Epithelial cell of esophagus (primary cell): ENCODE measurements around the gene PRAMEF9.
"Not testable (repeated sequence)": the region's sequence is repeated elsewhere in the genome, so short reads cannot be mapped to it uniquely, and the experiment has no call there.

Experiments
- DNase-seq: peaks from one replicate; pipeline ENCODE4 v3.0.0; 2010; ENCODE audit warnings: low read depth
- H3K4me3 ChIP-seq: 2 replicates; pipeline ENCODE4 v1.5.1; 2011; ENCODE audit warnings: mild to moderate bottlenecking, low read length, control low read depth
- CTCF ChIP-seq: IDR thresholded peaks from 2 replicates; pipeline ENCODE4 v1.5.1; 2011; ENCODE audit warnings: low read depth, mild to moderate bottlenecking, low read length, control low read depth, inconsistent platforms; ENCODE audit not compliant: insufficient read depth; ENCODE audit errors: missing control alignments

Gene PRAMEF9

DNA sequence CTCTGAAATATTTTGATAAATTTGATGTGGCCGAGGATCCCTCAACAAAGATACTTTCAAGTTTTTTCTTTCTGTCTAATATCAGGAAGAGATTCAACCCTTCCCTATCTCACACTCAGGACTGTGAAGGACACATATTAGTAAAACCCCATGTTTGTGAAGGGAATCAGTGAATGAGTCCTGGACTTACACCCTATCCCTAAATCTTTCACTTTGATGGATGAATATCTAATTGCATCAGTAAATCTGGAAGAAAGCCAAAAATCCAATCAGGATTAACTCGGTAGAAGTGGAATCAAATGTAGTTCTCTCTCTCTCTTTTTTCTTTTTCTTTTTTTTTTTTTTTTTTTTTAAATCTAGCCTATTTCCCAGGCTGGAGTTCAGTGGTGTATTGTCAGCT is at the start of gene PRAMEF9:
PRAMEF9 (plus strand) TSS at position 301 of the 400 bp plus-strand sequence. CDS start 3,433 bp downstream, outside the sequence.
- not testable (repeated sequence) for DNase-seq, H3K4me3 ChIP-seq

- not testable (repeated sequence) for DNase-seq, H3K4me3 ChIP-seq
These were observed 15.7 kb upstream of the PRAMEF9 start, which contains the start of gene PRAMEF26 for GRCh38 chr1:13155909-13156308. Gene PRAMEF26, minus strand, starts transcription at chr1:13156009. Its CDS starts 2,914 bp downstream, at chr1:13153095.

DNA sequence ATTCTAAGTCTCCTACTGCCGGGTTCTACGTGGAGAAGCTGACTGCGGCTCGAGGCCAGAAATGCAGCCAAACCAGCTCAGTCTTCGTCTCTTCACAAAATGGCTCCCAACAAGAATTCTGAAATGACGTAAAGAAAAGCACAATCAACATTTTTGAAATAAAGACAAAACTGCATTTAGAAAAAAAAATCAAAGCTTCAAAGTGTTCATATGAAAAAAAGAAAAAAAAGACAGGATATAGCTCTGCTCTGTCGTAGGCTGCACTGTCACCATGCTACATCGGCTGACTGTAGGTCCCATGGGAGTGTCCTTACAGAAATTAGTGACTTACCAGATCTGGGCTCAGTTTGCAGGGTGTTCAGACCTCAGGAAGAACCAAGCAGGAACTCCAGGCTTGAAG is 6.1 kb upstream of the PRAMEF9 start, which contains the start of gene HNRNPCL4:
HNRNPCL4 (minus strand) TSS at position 101 of the 400 bp plus-strand sequence. CDS start 164 bp downstream, outside the sequence.
- H3K4me3 ChIP-seq, DNase-seq: not testable (repeated sequence)

- H3K4me3 ChIP-seq, DNase-seq: not testable (repeated sequence)
These were observed 29.7 kb downstream of the PRAMEF9 start, which contains the start of gene PRAMEF13 for GRCh38 chr1:13201309-13201708. Gene PRAMEF13, minus strand, starts transcription at chr1:13201409. Its CDS starts 1,820 bp downstream, at chr1:13199589.

GRCh38 chr1:13208712-13209111 is 37.1 kb downstream of the PRAMEF9 start:
- H3K4me3 ChIP-seq = not testable (repeated sequence)

DNA sequence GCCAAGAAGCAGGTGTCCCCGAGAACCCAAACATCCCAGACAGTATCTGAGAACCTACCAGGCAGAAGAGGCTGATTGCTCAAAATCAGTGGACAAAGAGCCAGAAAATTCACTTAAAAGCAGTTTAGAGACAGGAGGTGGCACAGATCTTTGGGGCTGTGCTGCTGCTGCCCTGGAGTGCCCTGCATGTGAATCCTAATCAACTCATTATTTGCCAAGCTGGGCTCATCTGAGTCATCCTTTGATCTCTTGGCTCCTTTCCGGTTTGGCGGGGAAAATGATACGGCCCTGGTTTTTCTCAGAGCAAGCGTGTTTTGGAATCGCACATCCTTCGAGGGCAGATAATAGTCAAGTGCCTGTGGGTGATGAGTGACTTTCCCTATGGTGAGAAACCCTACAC is 45.0 kb downstream of the PRAMEF9 start:
- H3K4me3 ChIP-seq, DNase-seq: not testable (repeated sequence)

More at GRCh38 chr1:13208712-13209111, 37.1 kb downstream of the PRAMEF9 start:
- DNase-seq = not testable (repeated sequence)

DNA sequence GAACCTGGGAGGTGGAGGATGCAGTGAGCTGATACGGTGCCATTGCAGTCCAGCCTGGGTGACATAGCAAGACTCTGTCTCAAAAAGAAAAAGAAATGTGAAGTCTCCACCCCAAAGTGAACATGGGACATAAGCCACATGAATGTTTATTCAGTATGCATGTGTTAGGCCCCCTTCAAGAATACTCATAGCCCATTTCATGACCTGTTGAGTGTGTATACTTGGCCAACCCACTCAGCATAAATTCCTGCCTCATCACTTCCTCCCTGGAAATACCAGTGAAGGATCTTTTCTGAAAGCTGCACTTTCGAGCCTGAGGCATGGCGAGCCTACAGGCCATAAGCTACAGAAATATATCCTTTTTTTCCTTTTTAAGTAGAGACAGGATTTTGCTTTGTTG is 47.6 kb downstream of the PRAMEF9 start:
- DNase-seq, H3K4me3 ChIP-seq: not testable (repeated sequence)

DNA sequence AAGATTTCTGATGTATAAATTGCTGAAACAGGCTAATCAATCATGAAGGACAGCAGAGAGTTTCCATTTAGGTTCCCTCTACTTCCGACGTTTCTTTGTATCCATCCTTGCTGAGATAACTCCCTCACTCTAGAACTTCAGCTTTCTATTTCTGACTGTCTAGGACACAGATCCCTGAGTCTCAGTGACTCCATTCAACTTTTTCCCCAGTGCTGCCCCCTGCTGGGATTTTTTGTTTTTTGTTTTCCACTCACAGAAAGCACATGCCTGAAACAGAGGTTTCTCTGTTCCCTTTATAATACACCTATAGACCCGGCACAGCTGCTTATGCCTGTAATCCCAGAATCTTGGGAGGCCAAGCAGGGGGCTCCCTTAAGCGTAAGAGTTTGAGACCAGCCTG is 51.1 kb downstream of the PRAMEF9 start:
- H3K4me3 ChIP-seq, DNase-seq: not testable (repeated sequence)

DNA sequence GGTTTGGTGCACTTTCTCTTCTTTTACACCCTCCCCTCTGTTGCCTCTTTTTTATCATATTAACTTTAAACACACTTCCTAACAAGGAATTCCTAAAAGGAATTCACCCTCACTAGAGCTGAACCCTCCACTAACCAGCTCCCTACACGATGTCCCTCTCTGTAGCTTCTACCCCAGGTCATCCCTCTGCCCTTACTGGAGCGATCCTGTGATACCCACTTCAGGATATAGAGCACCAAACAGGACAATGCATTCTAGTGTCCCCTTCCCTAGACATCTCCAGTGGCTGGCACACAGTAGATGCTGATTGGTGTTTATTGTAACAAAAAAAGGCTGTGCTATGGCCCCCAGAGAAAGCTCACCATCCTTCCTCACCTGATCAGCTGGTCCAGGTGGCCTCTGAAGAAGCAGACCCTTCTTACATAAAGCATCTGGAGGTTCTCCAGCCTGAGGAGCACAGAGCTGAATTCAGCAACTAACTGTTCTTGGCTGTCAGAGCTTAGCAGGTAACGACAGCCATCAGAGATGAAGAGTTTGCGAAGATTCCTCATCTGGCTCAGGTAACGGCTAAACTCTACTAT is 52.9 kb downstream of the PRAMEF9 start:
- TF ChIP-seq CTCF = no peak
- no peak overlapping the region for H3K4me3 ChIP-seq

GRCh38 chr1:13225675-13226204 is 54.1 kb downstream of the PRAMEF9 start, which contains the start of gene PRAMEF18:
Gene PRAMEF18, minus strand, starts transcription at chr1:13226154. Its CDS starts 48 bp downstream, at chr1:13226106.
- DNase-seq, H3K4me3 ChIP-seq: not testable (repeated sequence)

More for the DNA sequence above, 52.9 kb downstream of the PRAMEF9 start:
- DNase-seq = no peak

DNA sequence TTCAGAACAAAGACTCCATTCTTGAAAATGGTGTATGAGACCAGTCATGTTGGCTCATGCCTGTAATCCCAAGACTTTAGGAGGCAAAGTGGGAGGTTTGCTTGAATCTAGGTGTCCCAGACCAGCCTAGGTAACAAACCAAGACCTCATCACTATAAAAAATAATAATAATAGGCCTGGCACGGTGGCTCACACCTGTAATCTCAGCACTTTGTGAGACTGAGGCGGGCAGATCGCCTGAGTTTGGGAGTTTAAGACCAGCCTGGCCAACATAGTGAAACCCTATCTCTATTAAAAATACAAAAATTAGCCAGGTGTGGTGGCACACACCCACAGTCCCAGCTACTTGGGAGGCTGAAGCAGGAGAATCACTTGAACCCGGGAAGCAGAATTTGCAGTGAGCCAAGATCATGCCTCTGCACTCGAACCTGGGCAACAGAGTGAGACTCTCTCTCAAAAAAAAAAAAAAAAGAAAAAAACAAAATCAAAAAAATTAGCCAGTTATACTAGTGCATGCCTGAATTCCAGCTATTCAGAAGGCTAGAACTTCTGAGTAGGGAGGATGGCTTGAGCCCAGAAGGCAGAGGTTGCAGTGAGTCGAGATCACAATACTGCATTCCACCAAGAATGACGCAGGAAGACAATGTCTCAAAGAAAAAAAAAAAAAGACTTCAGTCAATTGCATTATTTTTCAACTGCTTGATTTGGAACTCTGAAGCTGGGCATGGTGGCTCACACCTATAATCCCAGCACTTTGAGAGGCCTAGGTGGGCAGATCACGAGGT is 55.8 kb downstream of the PRAMEF9 start:
- DNase-seq, H3K4me3 ChIP-seq: not testable (repeated sequence)

DNA sequence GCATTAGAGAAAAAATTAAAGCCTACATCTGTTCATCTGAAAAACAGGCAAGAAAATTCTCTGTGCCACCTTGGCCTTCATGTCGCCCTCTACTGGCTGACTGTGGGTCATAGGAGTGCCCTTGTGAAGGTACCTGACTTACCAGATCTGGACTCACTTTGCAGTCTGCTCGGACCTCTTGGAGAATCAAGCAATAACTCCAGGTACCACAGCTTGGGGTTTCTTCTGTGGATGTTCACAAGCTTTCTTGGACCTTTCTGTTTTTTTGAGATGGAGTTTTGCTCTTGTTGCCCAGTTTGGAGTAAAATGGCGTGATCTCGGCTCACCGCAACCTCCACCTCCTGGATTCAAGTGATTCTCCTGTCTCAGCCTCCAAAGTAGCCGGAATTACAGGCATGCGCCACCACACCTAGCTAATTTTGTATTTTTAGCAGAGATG is 56.7 kb downstream of the PRAMEF9 start:
- no peak overlapping the region for H3K4me3 ChIP-seq
- DNase-seq = no peak
- no peak for TF ChIP-seq CTCF
